ENCODE measurements around the gene ITPKC.
"Not testable (repeated sequence)": the region's sequence is repeated elsewhere in the genome, so short reads cannot be mapped to it uniquely, and the experiment has no call there.

Gene ITPKC

GRCh38 chr19:40774916-40775631 lies 58.2 kb downstream of the ITPKC start, which contains the start of gene MIA:
Gene MIA, plus strand, starts transcription at chr19:40775521. Its CDS starts 22 bp downstream, at chr19:40775543.
- no peak for DNase-seq

- no peak for DNase-seq
Measured at GRCh38 chr19:40775632-40776022, 58.7 kb downstream of the ITPKC start.

- DNase-seq: no peak
Measured at GRCh38 chr19:40776364-40776763, 59.5 kb downstream of the ITPKC start.

GRCh38 chr19:40776932-40777644 lies 60.2 kb downstream of the ITPKC start:
- DNase-seq: peak; percentile 84 to 95 (median 94)

GRCh38 chr19:40777645-40777936 lies 60.7 kb downstream of the ITPKC start:
- no peak for DNase-seq

GRCh38 chr19:40777937-40778705 lies 61.2 kb downstream of the ITPKC start, which contains the start of gene RAB4B:
Gene RAB4B, plus strand, starts transcription at chr19:40778247. Its CDS starts 129 bp downstream, at chr19:40778376.
- DNase-seq: peak; percentile 99 to 100 (median 99)

GRCh38 chr19:40778706-40779284 lies 61.9 kb downstream of the ITPKC start:
- no peak for DNase-seq

GRCh38 chr19:40780582-40780981 lies 63.7 kb downstream of the ITPKC start:
- no peak for DNase-seq

- DNase-seq: no peak
Measured at GRCh38 chr19:40781140-40781539, 64.2 kb downstream of the ITPKC start.

- DNase-seq: no peak
Measured at GRCh38 chr19:40783711-40784110, 66.8 kb downstream of the ITPKC start.

GRCh38 chr19:40784146-40784545 lies 67.2 kb downstream of the ITPKC start:
- DNase-seq: not testable (repeated sequence)

GRCh38 chr19:40785526-40785925 lies 68.6 kb downstream of the ITPKC start:
- DNase-seq: no peak

- DNase-seq: no peak
Measured at GRCh38 chr19:40786060-40787037, 69.4 kb downstream of the ITPKC start.

Measured in NCI-H1417 (cell line).